ENCODE results near the gene SPTB.
A peak's percentile ranks its signal among the peaks of the same experiment; 100 is the strongest.

SPTB gene

GRCh38 chr14:64788706-64789105, 91.0 kb downstream of the SPTB start:
- H3K4me3 ChIP-seq (ENCODE audit: low read depth, low read length): no peak overlapping the region
- DNase-seq (ENCODE audit: low read depth, low spot score): peak; percentile 88
- in situ Hi-C loops (cut with HindIII; ENCODE audit: low sequenced_read_pairs): loop anchor here (25.0 kb wide), 1 partner anchor 99 kb away; the partner anchor contains the start of gene SPTB
- TF ChIP-seq, protein P1, sequence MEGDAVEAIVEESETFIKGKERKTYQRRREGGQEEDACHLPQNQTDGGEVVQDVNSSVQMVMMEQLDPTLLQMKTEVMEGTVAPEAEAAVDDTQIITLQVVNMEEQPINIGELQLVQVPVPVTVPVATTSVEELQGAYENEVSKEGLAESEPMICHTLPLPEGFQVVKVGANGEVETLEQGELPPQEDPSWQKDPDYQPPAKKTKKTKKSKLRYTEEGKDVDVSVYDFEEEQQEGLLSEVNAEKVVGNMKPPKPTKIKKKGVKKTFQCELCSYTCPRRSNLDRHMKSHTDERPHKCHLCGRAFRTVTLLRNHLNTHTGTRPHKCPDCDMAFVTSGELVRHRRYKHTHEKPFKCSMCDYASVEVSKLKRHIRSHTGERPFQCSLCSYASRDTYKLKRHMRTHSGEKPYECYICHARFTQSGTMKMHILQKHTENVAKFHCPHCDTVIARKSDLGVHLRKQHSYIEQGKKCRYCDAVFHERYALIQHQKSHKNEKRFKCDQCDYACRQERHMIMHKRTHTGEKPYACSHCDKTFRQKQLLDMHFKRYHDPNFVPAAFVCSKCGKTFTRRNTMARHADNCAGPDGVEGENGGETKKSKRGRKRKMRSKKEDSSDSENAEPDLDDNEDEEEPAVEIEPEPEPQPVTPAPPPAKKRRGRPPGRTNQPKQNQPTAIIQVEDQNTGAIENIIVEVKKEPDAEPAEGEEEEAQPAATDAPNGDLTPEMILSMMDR (IDR thresholded peaks at IDR 0.05; ENCODE audit: low read depth, low read length): no peak

GRCh38 chr14:64787619-64788018, 92.1 kb downstream of the SPTB start:
- no peak for DNase-seq (ENCODE audit: low read depth, low spot score)
- no peak overlapping the region for H3K4me3 ChIP-seq (ENCODE audit: low read depth, low read length)
- TF ChIP-seq, protein P1 (IDR thresholded peaks at IDR 0.05; ENCODE audit: low read depth, low read length): no peak
- in situ Hi-C loops (cut with HindIII; ENCODE audit: low sequenced_read_pairs): loop anchor here (25.0 kb wide), 1 partner anchor 100 kb away; the partner anchor contains the start of gene SPTB

DNA sequence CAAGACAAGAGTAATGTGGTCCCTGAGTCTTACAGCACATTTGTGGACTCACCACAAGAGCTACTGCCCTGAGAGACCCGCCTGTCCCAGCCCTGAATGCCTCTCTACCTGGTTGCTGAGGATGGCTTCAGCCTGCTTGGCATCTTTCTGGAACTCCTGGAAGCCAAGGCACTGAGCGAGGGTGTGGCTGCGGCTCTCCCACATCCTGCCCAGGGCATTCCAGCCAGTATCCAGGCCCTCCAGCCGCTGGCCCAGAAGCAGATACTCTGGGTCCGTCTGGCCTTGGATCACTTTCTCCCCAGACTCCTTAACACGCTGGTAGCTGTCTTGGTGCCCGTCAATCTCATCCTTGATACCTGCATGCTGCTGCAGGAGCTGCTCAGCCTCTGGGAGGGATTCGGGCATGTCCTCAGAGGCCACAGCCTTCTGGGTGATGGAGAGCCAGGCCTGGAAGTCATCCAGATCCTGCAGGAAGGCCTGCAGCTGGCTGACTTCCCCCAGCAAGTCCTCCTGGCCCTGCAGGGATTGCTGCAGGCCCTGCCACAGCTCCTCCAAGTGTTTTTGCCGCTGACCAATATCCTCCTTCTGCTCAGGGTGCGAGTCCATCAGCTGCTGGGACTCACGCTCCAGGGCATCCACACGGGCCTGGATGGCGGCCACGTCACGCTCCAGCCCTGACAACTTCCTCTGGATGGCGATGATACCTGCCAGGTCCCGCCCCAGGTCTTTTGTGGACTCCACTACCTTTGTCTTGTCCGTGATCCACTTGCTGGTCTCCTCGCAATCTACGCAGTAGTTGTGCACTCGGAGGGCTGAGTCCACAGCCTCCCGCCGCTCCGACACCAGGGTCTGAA, 93.2 kb downstream of the SPTB start:
- peak; percentile 27 for DNase-seq (ENCODE audit: low read depth, low spot score)
- TF ChIP-seq, protein P1 (IDR thresholded peaks at IDR 0.05; ENCODE audit: low read depth, low read length): no peak
- no peak overlapping the region for H3K4me3 ChIP-seq (ENCODE audit: low read depth, low read length)
- in situ Hi-C loops (cut with HindIII; ENCODE audit: low sequenced_read_pairs): loop anchor here (25.0 kb wide), 1 partner anchor 101 kb away; the partner anchor contains the start of gene SPTB

GRCh38 chr14:64784006-64784405, 95.7 kb downstream of the SPTB start:
- in situ Hi-C loops (cut with HindIII; ENCODE audit: low sequenced_read_pairs): loop anchor here (25.0 kb wide), 1 partner anchor 103 kb away; the partner anchor contains the start of gene SPTB
- DNase-seq (ENCODE audit: low read depth, low spot score): no peak
- no peak overlapping the region for H3K4me3 ChIP-seq (ENCODE audit: low read depth, low read length)
- TF ChIP-seq, protein P1 (IDR thresholded peaks at IDR 0.05; ENCODE audit: low read depth, low read length): no peak

- TF ChIP-seq, protein P1 (IDR thresholded peaks at IDR 0.05; ENCODE audit: low read depth, low read length): no peak
- in situ Hi-C loops (cut with HindIII; ENCODE audit: low sequenced_read_pairs): loop anchor here (25.0 kb wide), 1 partner anchor 105 kb away; the partner anchor contains the start of gene SPTB
- DNase-seq (ENCODE audit: low read depth, low spot score): no peak
- no peak overlapping the region for H3K4me3 ChIP-seq (ENCODE audit: low read depth, low read length)
Observed at GRCh38 chr14:64782196-64782595, 97.5 kb downstream of the SPTB start.

- DNase-seq (ENCODE audit: low read depth, low spot score): no peak
- in situ Hi-C loops (cut with HindIII; ENCODE audit: low sequenced_read_pairs): loop anchor here (25.0 kb wide), 1 partner anchor 108 kb away; the partner anchor contains the start of gene SPTB
- TF ChIP-seq, protein P1 (IDR thresholded peaks at IDR 0.05; ENCODE audit: low read depth, low read length): no peak
- H3K4me3 ChIP-seq (ENCODE audit: low read depth, low read length): no peak overlapping the region
Observed at GRCh38 chr14:64779472-64779871, 100.2 kb downstream of the SPTB start.

Data from astrocyte of the spinal cord (primary cell).